Kidney (tissue), 14 donors: Measurements from ENCODE around the gene E2F4. TPM values are rescaled to one million over a fixed set of nuclear protein-coding genes. Genes with fewer than 3 reads are reported as not detected.

Experiments used
- DNase-seq, 5 donors: peaks; one replicate each; pipeline ENCODE4 v3.0.0-alpha.2; 2013 to 2020
- FAIRE-seq: peaks from 2 replicates; lab custom pipeline; 2012; peaks lifted over from hg19 to GRCh38; lab: Jason Lieb, UNC
- H3K27ac ChIP-seq, 2 donors: one replicate each; pipeline ENCODE4 v1.7.0; 2013; ENCODE audit warnings: low read depth in 2 of 2, low read length in 2 of 2, inconsistent platforms in 1 of 2
- H3K27me3 ChIP-seq: one replicate; pipeline ENCODE4 v1.7.1; 2013; ENCODE audit warnings: low read length, inconsistent platforms; ENCODE audit not compliant: control insufficient read depth, insufficient read depth
- H3K36me3 ChIP-seq, 3 donors: one replicate each; pipeline versions ENCODE4 v1.7.0 to v1.7.1; 2013; ENCODE audit warnings: low read length in 3 of 3, control low read depth in 1 of 3, inconsistent platforms in 1 of 3; ENCODE audit not compliant: insufficient read depth in 3 of 3, control insufficient read depth in 2 of 3
- H3K4me1 ChIP-seq, 3 donors: one replicate each; pipeline versions ENCODE4 v1.7.0 to v1.7.1; 2013; ENCODE audit warnings: low read length in 3 of 3, inconsistent platforms in 1 of 3, low read depth in 1 of 3; ENCODE audit not compliant: control insufficient read depth in 2 of 3, insufficient read depth in 2 of 3
- H3K4me3 ChIP-seq, 3 donors: one replicate each; pipeline versions ENCODE4 v1.7.0 to v1.8.1; 2013; ENCODE audit warnings: low read length in 3 of 3, control low read depth in 1 of 3, inconsistent platforms in 1 of 3
- H3K9ac ChIP-seq, 3 donors: one replicate each; pipeline versions ENCODE4 v1.7.0 to v1.7.1; 2013; ENCODE audit warnings: low read length in 3 of 3, control low read depth in 1 of 3, inconsistent platforms in 1 of 3
- H3K9me3 ChIP-seq, 3 donors: one replicate each; pipeline versions ENCODE4 v1.7.0 to v1.7.1; 2013; ENCODE audit warnings: low read length in 3 of 3, control low read depth in 1 of 3, inconsistent platforms in 1 of 3; ENCODE audit not compliant: control insufficient read depth in 2 of 3, insufficient read depth in 1 of 3
- intact Hi-C: fragments of 100-400 bp; cut with DNase I; formaldehyde crosslinking; loops from one replicate; pipeline ENCODE4 v1.11.1; 2022
- polyA plus RNA-seq: library from polyadenylated mRNA; stranded (reverse); fragments of 350-450 nt; fragmentation: Illumina TruSeq; extraction: RNeasy Lipid Tissue Mini Kit (QIAGEN cat#74804); gene quantifications from one replicate; pipeline ENCODE4 v1.2.3, GENCODE V29; 2014; ENCODE audit warnings: low read depth, low replicate concordance; ENCODE audit not compliant: insufficient read depth
- total RNA-seq: library from RNA; stranded (reverse); fragmentation: NEBNext Ultra II Directional; extraction: Animal tissue kit (Norgen Biotek cat#: 25700); gene quantifications from one replicate; pipeline ENCODE4 v1.2.1, GENCODE V29; 2021
- TF ChIP-seq, protein P1 (sequence below): IDR thresholded peaks from 3 replicates; pipeline ENCODE4 v1.5.1; 2012; ENCODE audit warnings: mild to moderate bottlenecking, moderate library complexity, borderline replicate concordance; ENCODE audit not compliant: insufficient read depth; ENCODE audit errors: extremely low read depth
- donor health status: control.
- donor health status: control.
- donor health status: control.
- donor health status: control.
- donor health status: control.
- donor health status: DM: yes; HTN: yes; CAD: no.
- donor health status: Normal renal cell carcinoma (clear cell type).

Gene E2F4
- total and polyA plus RNA-seq, 2 donors from 2014 or later: 39.1 to 54.4 TPM

DNA sequence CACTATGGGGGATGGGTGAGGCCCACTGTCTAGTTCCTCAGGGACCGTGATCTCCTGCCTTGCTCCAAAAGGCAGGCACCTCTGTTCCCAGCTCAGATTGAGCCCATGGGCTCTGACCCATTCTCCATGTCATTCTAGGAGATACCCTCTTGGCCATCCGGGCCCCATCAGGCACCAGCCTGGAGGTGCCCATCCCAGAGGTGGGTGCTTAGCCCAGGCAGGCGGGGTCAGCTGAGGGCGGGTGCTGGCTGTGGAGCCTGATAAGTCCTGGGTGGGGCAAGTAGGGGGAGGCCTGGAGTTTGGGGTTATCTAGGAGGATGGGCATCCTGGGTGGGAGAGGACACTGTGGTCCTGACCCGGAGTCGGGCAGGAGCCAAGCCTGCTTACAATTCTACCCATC is 2.3 kb downstream of the E2F4 start:
- H3K9ac ChIP-seq: no peak overlapping the region
- peaks cover 0 to 49% (median 35%) of the 10 kb centered on the region in 3 donors for H3K4me1 ChIP-seq
- H3K36me3 ChIP-seq: peaks cover 7 to 48% (median 26%) of the 10 kb centered on the region in 3 donors
- FAIRE-seq (no peak), DNase-seq (no peak)
- H3K27me3 ChIP-seq: no peaks in the 10 kb centered on the region
- no peak overlapping the region for H3K27ac ChIP-seq
- intact Hi-C loops: no loop called here
- TF ChIP-seq, protein P1, sequence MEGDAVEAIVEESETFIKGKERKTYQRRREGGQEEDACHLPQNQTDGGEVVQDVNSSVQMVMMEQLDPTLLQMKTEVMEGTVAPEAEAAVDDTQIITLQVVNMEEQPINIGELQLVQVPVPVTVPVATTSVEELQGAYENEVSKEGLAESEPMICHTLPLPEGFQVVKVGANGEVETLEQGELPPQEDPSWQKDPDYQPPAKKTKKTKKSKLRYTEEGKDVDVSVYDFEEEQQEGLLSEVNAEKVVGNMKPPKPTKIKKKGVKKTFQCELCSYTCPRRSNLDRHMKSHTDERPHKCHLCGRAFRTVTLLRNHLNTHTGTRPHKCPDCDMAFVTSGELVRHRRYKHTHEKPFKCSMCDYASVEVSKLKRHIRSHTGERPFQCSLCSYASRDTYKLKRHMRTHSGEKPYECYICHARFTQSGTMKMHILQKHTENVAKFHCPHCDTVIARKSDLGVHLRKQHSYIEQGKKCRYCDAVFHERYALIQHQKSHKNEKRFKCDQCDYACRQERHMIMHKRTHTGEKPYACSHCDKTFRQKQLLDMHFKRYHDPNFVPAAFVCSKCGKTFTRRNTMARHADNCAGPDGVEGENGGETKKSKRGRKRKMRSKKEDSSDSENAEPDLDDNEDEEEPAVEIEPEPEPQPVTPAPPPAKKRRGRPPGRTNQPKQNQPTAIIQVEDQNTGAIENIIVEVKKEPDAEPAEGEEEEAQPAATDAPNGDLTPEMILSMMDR: no peak
- no peaks in the 10 kb centered on the region for H3K9me3 ChIP-seq
- H3K4me3 ChIP-seq: no peak overlapping the region

DNA sequence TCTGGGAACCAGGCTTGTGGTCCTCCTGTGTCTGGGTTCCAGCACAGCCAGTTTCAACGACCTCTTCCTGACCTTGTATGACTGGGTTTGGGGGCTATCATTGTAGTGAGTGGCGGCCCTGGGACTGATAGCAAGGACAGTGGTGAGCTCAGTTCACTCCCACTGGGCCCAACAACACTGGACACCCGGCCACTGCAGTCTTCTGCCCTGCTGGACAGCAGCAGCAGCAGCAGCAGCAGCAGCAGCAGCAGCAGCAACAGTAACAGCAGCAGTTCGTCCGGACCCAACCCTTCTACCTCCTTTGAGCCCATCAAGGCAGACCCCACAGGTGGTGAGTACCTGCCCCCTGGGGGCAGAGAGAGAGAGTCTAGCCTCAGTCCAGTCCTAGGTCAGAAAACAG is 3.7 kb downstream of the E2F4 start:
- TF ChIP-seq, protein P1: no peak
- DNase-seq (no peak), FAIRE-seq (no peak)
- Histone ChIP-seq H3K27me3 (no peaks in the 10 kb centered on the region), H3K4me1 (peaks cover 0 to 49% (median 35%) of the 10 kb centered on the region in 3 donors), H3K27ac (no peak overlapping the region), H3K36me3 (peaks cover 7 to 48% (median 26%) of the 10 kb centered on the region in 3 donors), H3K4me3 (no peak overlapping the region), H3K9ac (no peak overlapping the region), H3K9me3 (no peaks in the 10 kb centered on the region)
- intact Hi-C loops: no loop called here

DNA sequence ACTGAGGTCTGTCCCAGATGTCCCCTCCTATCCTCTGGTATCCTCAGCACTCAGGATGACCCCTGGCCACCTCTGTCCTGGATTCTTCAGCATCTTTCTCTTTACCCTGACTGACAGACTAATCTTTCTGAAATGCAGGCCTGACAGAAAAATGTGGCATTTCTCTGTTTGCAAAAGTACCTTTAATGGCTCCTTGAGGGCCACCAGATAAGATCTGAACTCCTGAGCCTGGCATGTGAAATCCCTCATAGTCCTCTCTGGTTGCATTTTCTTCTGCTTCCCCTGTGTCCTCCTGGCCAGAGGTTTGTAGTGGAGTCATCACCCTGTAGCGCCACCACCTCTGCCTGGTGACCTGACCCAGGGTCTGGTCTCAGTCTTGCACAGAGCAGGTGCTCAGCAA is 4.9 kb downstream of the E2F4 start:
- H3K9ac ChIP-seq: no peak overlapping the region
- H3K27me3 ChIP-seq: no peaks in the 10 kb centered on the region
- peaks cover 7 to 52% (median 30%) of the 10 kb centered on the region in 3 donors for H3K36me3 ChIP-seq
- FAIRE-seq (no peak), DNase-seq (no peak)
- H3K4me3 ChIP-seq: no peak overlapping the region
- H3K9me3 ChIP-seq: no peaks in the 10 kb centered on the region
- peak overlapping the region; percentile 16 to 23 for H3K27ac ChIP-seq
- intact Hi-C loops: no loop called here
- H3K4me1 ChIP-seq: peaks cover 0 to 43% (median 35%) of the 10 kb centered on the region in 3 donors
- TF ChIP-seq, protein P1: no peak

DNA sequence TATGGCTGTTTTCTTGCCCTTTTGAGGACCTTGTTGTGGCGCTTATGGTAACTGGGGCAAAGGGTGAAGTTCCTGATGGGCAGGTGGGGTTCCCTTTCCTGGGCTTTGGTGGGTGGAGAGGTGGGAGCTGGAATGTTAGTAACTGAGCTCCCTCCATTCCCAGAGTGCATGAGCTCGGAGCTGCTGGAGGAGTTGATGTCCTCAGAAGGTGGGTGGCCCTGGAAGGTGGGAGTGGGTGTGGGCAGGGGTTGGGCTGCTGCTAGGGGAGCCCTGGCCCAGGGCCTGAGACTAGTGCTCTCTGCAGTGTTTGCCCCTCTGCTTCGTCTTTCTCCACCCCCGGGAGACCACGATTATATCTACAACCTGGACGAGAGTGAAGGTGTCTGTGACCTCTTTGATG is 5.7 kb downstream of the E2F4 start:
- peaks cover 0 to 40% (median 34%) of the 10 kb centered on the region in 3 donors for H3K4me1 ChIP-seq
- TF ChIP-seq, protein P1: no peak
- no peak for FAIRE-seq
- intact Hi-C loops: no loop called here
- no peak overlapping the region for H3K4me3 ChIP-seq
- no peaks in the 10 kb centered on the region for H3K9me3 ChIP-seq
- peak overlapping the region in 1 of 2 donors; percentile 78 for H3K27ac ChIP-seq
- peak overlapping the region in 1 of 3 donors; percentile 34 for H3K9ac ChIP-seq
- peak in 1 of 5 donors; percentile 48 for DNase-seq
- H3K27me3 ChIP-seq: no peaks in the 10 kb centered on the region
- peaks cover 7 to 52% (median 30%) of the 10 kb centered on the region in 3 donors for H3K36me3 ChIP-seq
